Ascending aorta (tissue), 2 donors: ENCODE results near the gene C1orf21. TPM values are rescaled to one million over a fixed set of nuclear protein-coding genes. Genes with fewer than 3 reads are reported as not detected.

Experiments
- DNase-seq, 2 donors: peaks; one replicate each; pipeline ENCODE4 v3.0.0-alpha.2; 2019; ENCODE audit warnings: low spot score in 2 of 2
- H3K27ac ChIP-seq, 2 donors: fragments of 200-600 bp; sonication (generic); one replicate each; pipeline ENCODE4 v1.5.1; 2016 to 2017; ENCODE audit warnings: mild to moderate bottlenecking in 1 of 2
- H3K27me3 ChIP-seq: fragments of 200-600 bp; sonication (generic); one replicate; pipeline ENCODE4 v1.5.1; 2017
- H3K36me3 ChIP-seq, 2 donors: fragments of 200-600 bp; sonication (generic); one replicate each; pipeline ENCODE4 v1.5.1; 2016
- H3K4me1 ChIP-seq, 2 donors: fragments of 200-600 bp; sonication (generic); one replicate each; pipeline ENCODE4 v1.5.1; 2016 to 2017; ENCODE audit warnings: mild to moderate bottlenecking in 1 of 2
- H3K4me3 ChIP-seq, 2 donors: fragments of 200-600 bp; sonication (generic); one replicate each; pipeline ENCODE4 v1.5.1; 2016 to 2017; ENCODE audit warnings: mild to moderate bottlenecking in 1 of 2
- H3K9me3 ChIP-seq, 2 donors: fragments of 200-600 bp; sonication (generic); one replicate each; pipeline ENCODE4 v1.5.1; 2016
- CTCF ChIP-seq, 3 experiments: fragments of 200-600 bp in 2 of 3; fragments of 450-650 bp in 1 of 3; sonication (generic) in 2 of 3; IDR thresholded peaks; one replicate each; pipeline ENCODE4 v1.5.1; 2016 to 2019; ENCODE audit warnings: antibody characterized with exemption in 3 of 3, mild to moderate bottlenecking in 1 of 3, moderate library complexity in 1 of 3
- intact Hi-C: fragments of 100-400 bp; cut with DNase I; formaldehyde crosslinking; loops from one replicate; pipeline ENCODE4 v1.15.1; 2023
- total RNA-seq: library from RNA; depleted of rRNA; stranded (reverse); fragments of >200 nt; gene quantifications from one replicate; pipeline ENCODE4 v1.1.0, GENCODE V29; 2016

The C1orf21 gene
- total RNA-seq, 1 donor from 2014 or later = 21.8 TPM

GRCh38 chr1:184387476-184388318, 868 bp downstream of the C1orf21 start:
- no peaks in the 10 kb centered on the region for H3K36me3 ChIP-seq
- intact Hi-C loops = loop anchor here (5.0 to 10.0 kb wide), 6 partner anchors 120 to 915 kb away; partner anchors contain the start of genes ARPC5, SMG7, SWT1 and TRMT1L
- peak overlapping the region; percentile 73 to 75 for H3K27ac ChIP-seq

GRCh38 chr1:184388319-184388889, 1.6 kb downstream of the C1orf21 start:
- H3K36me3 ChIP-seq = no peaks in the 10 kb centered on the region
- peak in 1 of 2 donors; percentile 69 for DNase-seq
- H3K4me3 ChIP-seq = peak overlapping the region; percentile 87 to 98
- H3K27ac ChIP-seq = peak overlapping the region; percentile 73 to 75
- no peaks in the 10 kb centered on the region for H3K9me3 ChIP-seq
- TF ChIP-seq CTCF (IDR thresholded peaks at IDR 0.05) = no peak
- peaks cover 0 to 5% of the 10 kb centered on the region in 2 donors for H3K4me1 ChIP-seq
- intact Hi-C loops = loop anchor here (5.0 to 10.0 kb wide), 6 partner anchors 119 to 916 kb away; partner anchors contain the start of genes ARPC5, SMG7, SWT1 and TRMT1L
- no peaks in the 10 kb centered on the region for H3K27me3 ChIP-seq

More at GRCh38 chr1:184387476-184388318, 868 bp downstream of the C1orf21 start:
- peaks cover 0 to 5% of the 10 kb centered on the region in 2 donors for H3K4me1 ChIP-seq
- no peaks in the 10 kb centered on the region for H3K9me3 ChIP-seq
- peak overlapping the region; percentile 87 to 98 for H3K4me3 ChIP-seq
- no peaks in the 10 kb centered on the region for H3K27me3 ChIP-seq
- TF ChIP-seq CTCF (IDR thresholded peaks at IDR 0.05) = peak in 1 of 3 experiments; percentile 39
- peak in 1 of 2 donors; percentile 65 for DNase-seq

GRCh38 chr1:184388971-184389370, 2.1 kb downstream of the C1orf21 start:
- no peak for TF ChIP-seq CTCF (IDR thresholded peaks at IDR 0.05)
- H3K27me3 ChIP-seq = no peaks in the 10 kb centered on the region
- H3K27ac ChIP-seq = peak overlapping the region in 1 of 2 donors; percentile 44
- H3K4me3 ChIP-seq = peak overlapping the region; percentile 87 to 98
- H3K36me3 ChIP-seq = no peaks in the 10 kb centered on the region
- H3K9me3 ChIP-seq = no peaks in the 10 kb centered on the region
- H3K4me1 ChIP-seq = peaks cover 0 to 7% of the 10 kb centered on the region in 2 donors
- no peak for DNase-seq
- intact Hi-C loops = loop anchor here (5.0 to 10.0 kb wide), 6 partner anchors 118 to 917 kb away; partner anchors contain the start of genes ARPC5, SMG7, SWT1 and TRMT1L

- Histone ChIP-seq H3K27ac (no peak overlapping the region), H3K27me3 (no peaks in the 10 kb centered on the region), H3K4me1 (peaks cover 0 to 7% of the 10 kb centered on the region in 2 donors), H3K36me3 (no peaks in the 10 kb centered on the region), H3K9me3 (no peaks in the 10 kb centered on the region), H3K4me3 (peak overlapping the region in 1 of 2 donors; percentile 98)
- TF ChIP-seq CTCF (IDR thresholded peaks at IDR 0.05) = no peak
- no peak for DNase-seq
- intact Hi-C loops = loop anchor here (5.0 to 10.0 kb wide), 6 partner anchors 118 to 917 kb away; partner anchors contain the start of genes ARPC5, SMG7, SWT1 and TRMT1L
Observed at GRCh38 chr1:184389446-184389845, 2.6 kb downstream of the C1orf21 start.

GRCh38 chr1:184390889-184391288, 4.1 kb downstream of the C1orf21 start:
- DNase-seq = no peak
- no peak for TF ChIP-seq CTCF (IDR thresholded peaks at IDR 0.05)
- no peak overlapping the region for H3K27ac ChIP-seq
- H3K36me3 ChIP-seq = no peaks in the 10 kb centered on the region
- no peaks in the 10 kb centered on the region for H3K9me3 ChIP-seq
- no peak overlapping the region for H3K4me3 ChIP-seq
- peaks cover 0 to 6% of the 10 kb centered on the region in 2 donors for H3K4me1 ChIP-seq
- no peaks in the 10 kb centered on the region for H3K27me3 ChIP-seq
- intact Hi-C loops = no loop called here
